ENCODE data around the gene ING5.

ING5 gene

DNA sequence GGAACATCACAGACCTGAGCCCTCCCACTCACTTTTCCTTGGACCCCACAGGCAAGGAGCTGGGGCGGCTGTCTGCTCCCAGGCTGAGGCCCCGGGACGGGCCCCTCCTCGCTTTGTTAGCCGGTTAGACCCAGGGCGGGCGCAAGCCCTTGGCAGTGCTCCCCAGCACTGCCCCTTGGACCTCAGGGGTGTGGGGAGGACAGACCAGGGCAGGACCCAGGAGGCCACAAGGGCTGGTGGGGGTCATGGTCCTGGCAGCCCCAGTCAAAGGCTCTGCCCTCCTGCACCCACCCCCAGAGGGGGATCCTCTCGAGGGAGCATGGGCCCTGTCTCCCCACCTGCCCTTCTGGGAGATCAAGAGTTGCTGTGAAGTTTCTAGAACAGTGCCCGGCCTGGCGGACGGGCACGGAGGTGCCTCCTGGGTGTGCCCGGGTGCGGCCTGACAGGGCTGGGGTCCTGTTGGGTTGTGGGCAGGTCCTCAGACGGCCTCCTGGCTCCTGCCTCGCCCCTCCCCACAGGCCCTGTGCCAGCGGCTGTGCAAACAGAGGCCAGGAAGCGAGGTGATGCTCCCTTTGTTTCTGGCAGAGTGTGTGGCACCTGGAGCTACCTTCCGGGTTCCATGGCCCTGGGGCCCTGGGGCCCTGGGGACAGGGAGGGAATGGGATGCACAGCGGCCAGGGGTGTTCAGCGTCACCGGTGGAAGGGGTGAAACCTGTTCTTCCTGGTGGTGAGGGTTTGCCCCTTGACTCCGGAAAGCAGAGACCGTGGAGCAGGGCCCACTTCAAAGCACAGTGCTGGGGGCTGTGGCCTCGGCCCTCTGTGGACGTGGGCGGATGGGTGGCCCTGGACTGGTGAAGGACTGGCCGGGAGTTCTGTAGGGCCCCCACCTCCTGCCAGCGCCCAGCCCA lies 71.9 kb downstream of the ING5 start:
- Histone ChIP-seq H3K36me3 (no peaks in the 10 kb centered on the region), H3K4me3 (ENCODE audit: low read depth in 1 of 2, low read length in 1 of 2) (no peak overlapping the region), H3K9me3 (no peaks in the 10 kb centered on the region), H3K4me1 (ENCODE audit: control insufficient read depth in 1 of 2, insufficient read depth in 1 of 2, low read depth in 1 of 2, low read length in 1 of 2) (peaks cover 0 to 7% of the 10 kb centered on the region in 2 experiments), H3K27ac (no peak overlapping the region), H3K27me3 (peaks cover 51% of the 10 kb centered on the region)
- TF ChIP-seq, protein P1, sequence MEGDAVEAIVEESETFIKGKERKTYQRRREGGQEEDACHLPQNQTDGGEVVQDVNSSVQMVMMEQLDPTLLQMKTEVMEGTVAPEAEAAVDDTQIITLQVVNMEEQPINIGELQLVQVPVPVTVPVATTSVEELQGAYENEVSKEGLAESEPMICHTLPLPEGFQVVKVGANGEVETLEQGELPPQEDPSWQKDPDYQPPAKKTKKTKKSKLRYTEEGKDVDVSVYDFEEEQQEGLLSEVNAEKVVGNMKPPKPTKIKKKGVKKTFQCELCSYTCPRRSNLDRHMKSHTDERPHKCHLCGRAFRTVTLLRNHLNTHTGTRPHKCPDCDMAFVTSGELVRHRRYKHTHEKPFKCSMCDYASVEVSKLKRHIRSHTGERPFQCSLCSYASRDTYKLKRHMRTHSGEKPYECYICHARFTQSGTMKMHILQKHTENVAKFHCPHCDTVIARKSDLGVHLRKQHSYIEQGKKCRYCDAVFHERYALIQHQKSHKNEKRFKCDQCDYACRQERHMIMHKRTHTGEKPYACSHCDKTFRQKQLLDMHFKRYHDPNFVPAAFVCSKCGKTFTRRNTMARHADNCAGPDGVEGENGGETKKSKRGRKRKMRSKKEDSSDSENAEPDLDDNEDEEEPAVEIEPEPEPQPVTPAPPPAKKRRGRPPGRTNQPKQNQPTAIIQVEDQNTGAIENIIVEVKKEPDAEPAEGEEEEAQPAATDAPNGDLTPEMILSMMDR (IDR thresholded peaks at IDR 0.05): no peak

DNA sequence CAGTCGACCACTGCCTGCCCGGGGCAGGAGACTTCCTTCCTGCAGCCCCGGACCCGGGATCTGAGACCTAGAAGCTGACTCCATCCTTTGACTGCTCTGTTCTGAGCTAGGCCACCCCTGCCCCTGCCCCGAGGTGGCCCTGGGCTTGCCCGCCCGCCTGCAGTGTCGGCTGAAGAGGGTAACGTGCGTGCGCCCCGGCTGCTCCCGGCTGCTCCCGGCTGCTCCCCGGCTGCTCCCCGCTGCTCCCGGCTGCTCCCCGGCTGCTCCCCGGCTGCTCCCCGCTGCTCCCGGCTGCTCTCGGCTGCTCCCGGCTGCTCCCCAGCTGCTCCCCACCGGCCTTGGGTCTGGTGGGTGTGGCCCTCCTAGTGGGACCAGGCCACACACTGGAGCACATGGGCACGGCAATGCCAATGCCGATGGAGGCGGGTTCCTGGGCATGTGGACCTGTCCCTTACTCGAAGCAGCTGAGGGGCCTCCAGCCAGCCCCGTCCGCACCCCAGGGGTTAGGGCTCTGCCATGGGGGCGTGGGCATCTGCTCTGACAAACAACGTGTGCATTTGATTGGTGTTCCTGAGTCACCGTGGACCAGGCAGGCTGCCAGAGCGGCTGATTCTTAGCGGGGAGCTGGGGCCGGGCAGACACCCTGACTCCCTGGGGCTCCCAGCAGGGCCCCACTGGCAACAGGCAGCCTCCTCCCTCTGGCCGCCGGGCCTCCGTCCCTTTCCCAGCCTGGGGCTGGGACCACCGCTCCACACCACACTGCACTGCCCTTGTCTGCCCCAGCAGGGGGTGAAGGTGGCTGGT lies 72.8 kb downstream of the ING5 start:
- no peaks in the 10 kb centered on the region for H3K36me3 ChIP-seq
- H3K4me1 ChIP-seq (ENCODE audit: control insufficient read depth in 1 of 2, insufficient read depth in 1 of 2, low read depth in 1 of 2, low read length in 1 of 2): peaks cover 0 to 7% of the 10 kb centered on the region in 2 experiments
- no peaks in the 10 kb centered on the region for H3K9me3 ChIP-seq
- H3K27ac ChIP-seq: no peak overlapping the region
- no peak overlapping the region for H3K4me3 ChIP-seq (ENCODE audit: low read depth in 1 of 2, low read length in 1 of 2)
- H3K27me3 ChIP-seq: peaks cover 51% of the 10 kb centered on the region
- TF ChIP-seq, protein P1 (IDR thresholded peaks at IDR 0.05): no peak

- Histone ChIP-seq H3K27ac (no peak overlapping the region), H3K4me1 (ENCODE audit: control insufficient read depth in 1 of 2, insufficient read depth in 1 of 2, low read depth in 1 of 2, low read length in 1 of 2) (peaks cover 0 to 7% of the 10 kb centered on the region in 2 experiments), H3K36me3 (no peaks in the 10 kb centered on the region), H3K9me3 (peaks cover under 1% of the 10 kb centered on the region), H3K27me3 (peaks cover 51% of the 10 kb centered on the region), H3K4me3 (ENCODE audit: low read depth in 1 of 2, low read length in 1 of 2) (no peak overlapping the region)
- TF ChIP-seq, protein P1 (IDR thresholded peaks at IDR 0.05): no peak
Measured at GRCh38 chr2:241775223-241776177, 73.7 kb downstream of the ING5 start.

- Histone ChIP-seq H3K9me3 (peaks cover 11% of the 10 kb centered on the region), H3K36me3 (no peaks in the 10 kb centered on the region)
Measured at GRCh38 chr2:241776336-241777169, 74.7 kb downstream of the ING5 start, which contains the start of gene GAL3ST2. Gene GAL3ST2 (plus strand): TSS chr2:241776822. CDS start chr2:241776956, 134 bp downstream.

More at GRCh38 chr2:241776336-241777169, 74.7 kb downstream of the ING5 start, which contains the start of gene GAL3ST2:
- Histone ChIP-seq H3K4me3 (ENCODE audit: low read depth in 1 of 2, low read length in 1 of 2) (no peak within 1 kb of the TSS), H3K4me1 (ENCODE audit: control insufficient read depth in 1 of 2, insufficient read depth in 1 of 2, low read depth in 1 of 2, low read length in 1 of 2) (peaks cover 0 to 5% of the 10 kb centered on the region in 2 experiments), H3K27ac (no peak within 1 kb of the TSS), H3K27me3 (peaks cover 45% of the 10 kb centered on the region)
- TF ChIP-seq, protein P1 (IDR thresholded peaks at IDR 0.05): no peak

All from neutrophil (primary cell).